GM23248 (cell line): ENCODE measurements around the gene CCDC71L. TPM values are rescaled to one million over a fixed set of nuclear protein-coding genes. Genes with fewer than 3 reads are reported as not detected.
"Not testable (repeated sequence)": the region's sequence is repeated elsewhere in the genome, so short reads cannot be mapped to it uniquely, and the experiment has no call there.

Experiments used
- DNase-seq: peaks from one replicate; pipeline ENCODE4 v3.0.0-alpha.2; 2015
- H2AFZ ChIP-seq: fragments of 200-600 bp; sonication (generic); 2 replicates; pipeline ENCODE4 v1.6.1; 2016; ENCODE audit warnings: antibody characterized with exemption
- H3F3A ChIP-seq: fragments of 200-600 bp; sonication (generic); 2 replicates; pipeline ENCODE4 v1.6.1; 2016; ENCODE audit warnings: mild to moderate bottlenecking, antibody characterized with exemption, mixed run types; ENCODE audit not compliant: insufficient read depth
- H3K27ac ChIP-seq: fragments of 200-600 bp; sonication (generic); 2 replicates; pipeline ENCODE4 v1.5.1; 2016; ENCODE audit warnings: mild to moderate bottlenecking
- H3K27me3 ChIP-seq: fragments of 200-600 bp; sonication (generic); replicated peaks from 2 replicates; pipeline ENCODE4 v1.6.1; 2016; ENCODE audit warnings: mild to moderate bottlenecking; ENCODE audit not compliant: insufficient read depth
- H3K36me3 ChIP-seq: fragments of 200-600 bp; sonication (generic); 2 replicates; pipeline ENCODE4 v1.6.1; 2016; ENCODE audit warnings: low read depth, mild to moderate bottlenecking
- H3K4me1 ChIP-seq: fragments of 200-600 bp; sonication (generic); 2 replicates; pipeline ENCODE4 v1.6.1; 2016; ENCODE audit warnings: mild to moderate bottlenecking; ENCODE audit not compliant: insufficient read depth
- H3K4me2 ChIP-seq: fragments of 200-600 bp; sonication (generic); one replicate; pipeline ENCODE4 v1.6.1; 2016; ENCODE audit warnings: mild to moderate bottlenecking; ENCODE audit not compliant: unreplicated experiment
- H3K4me3 ChIP-seq: fragments of 200-600 bp; sonication (generic); 2 replicates; pipeline ENCODE4 v1.5.1; 2016; ENCODE audit warnings: mild to moderate bottlenecking
- H3K79me2 ChIP-seq: fragments of 200-600 bp; sonication (generic); 2 replicates; pipeline ENCODE4 v1.6.1; 2016; ENCODE audit warnings: mild to moderate bottlenecking; ENCODE audit not compliant: insufficient read depth
- H3K9ac ChIP-seq: fragments of 200-600 bp; sonication (generic); 2 replicates; pipeline ENCODE4 v1.6.1; 2016; ENCODE audit warnings: mild to moderate bottlenecking
- H3K9me2 ChIP-seq: fragments of 200-600 bp; sonication (generic); 2 replicates; pipeline ENCODE4 v1.6.1; 2016; ENCODE audit warnings: mixed run types, mild to moderate bottlenecking, moderate library complexity; ENCODE audit not compliant: insufficient read depth
- H3K9me3 ChIP-seq: fragments of 200-600 bp; sonication (generic); one replicate; pipeline ENCODE4 v1.6.1; 2017; ENCODE audit warnings: low read depth
- H4K20me1 ChIP-seq: fragments of 200-600 bp; sonication (generic); 2 replicates; pipeline ENCODE4 v1.6.0; 2016; ENCODE audit not compliant: insufficient read depth
- EZH2 ChIP-seq: fragments of 200-600 bp; sonication (generic); IDR thresholded peaks from 2 replicates; pipeline ENCODE4 v1.6.1; 2018; ENCODE audit warnings: antibody characterized with exemption, mild to moderate bottlenecking; ENCODE audit not compliant: insufficient read depth, poor library complexity, severe bottlenecking
- EZH2phosphoT487 ChIP-seq: fragments of 200-600 bp; sonication (generic); IDR thresholded peaks from 2 replicates; pipeline ENCODE4 v1.6.1; 2018; ENCODE audit warnings: antibody characterized with exemption, moderate library complexity, mild to moderate bottlenecking, low read depth; ENCODE audit not compliant: insufficient read depth
- WGBS, 2 experiments: methylation state at CpG; one replicate each; pipeline ENCODE4 v1.1.6; 2015 to 2017; ENCODE audit warnings: low lambda C conversion rate in 2 of 2, low coverage in 1 of 2; ENCODE audit errors: missing lambda C conversion rate in 2 of 2; 5-methylcytosine and 5-hydroxymethylcytosine counted together
- in situ Hi-C: fragments of 300-500 bp; cut with MboI; formaldehyde crosslinking; loops from 2 replicates; pipeline ENCODE4 v1.15.0; 2020
- polyA plus RNA-seq: library from polyadenylated mRNA; unstranded; fragments of >200 nt; fragmentation: Nextera tagmentation; extraction: Ambion mirVana; gene quantifications from 2 replicates; pipeline ENCODE4 v1.2.1, GENCODE V29; 2016
- total RNA-seq: library from RNA; depleted of rRNA; stranded (reverse); fragments of >200 nt; shearing (Covaris generic); gene quantifications from 2 replicates; pipeline ENCODE4 v1.2.3, GENCODE V29; 2014

Gene CCDC71L
- total and polyA plus RNA-seq, 2 experiments from 2014 or later, result 23.1 to 124 TPM

GRCh38 chr7:106692450-106693051 is 31.6 kb upstream of the CCDC71L start:
- TF ChIP-seq EZH2, result no peak
- no peak for TF ChIP-seq EZH2phosphoT487
- no peak for DNase-seq
- Histone ChIP-seq H3K27me3 (no peaks in the 10 kb centered on the region), H3K9ac (no peak overlapping the region), H3K36me3 (no peaks in the 10 kb centered on the region), H2AFZ (no peak overlapping the region), H3F3A (0 out of 2 replicates have a peak, but pooled peaks cover 13% of the 10 kb centered on the region), H3K27ac (no peak overlapping the region), H3K4me2 (no peak overlapping the region), H3K9me3 (no peaks in the 10 kb centered on the region), H4K20me1 (no peaks in the 10 kb centered on the region), H3K79me2 (no peaks in the 10 kb centered on the region), H3K4me1 (peaks cover 7% of the 10 kb centered on the region), H3K9me2 (no peaks in the 10 kb centered on the region), H3K4me3 (no peak overlapping the region)
- WGBS, 2 experiments, result 53 to 54% methylated on average over 2 of the region's 2 CpGs
- in situ Hi-C loops, result no loop called here

- H3K9me2 ChIP-seq, H3K79me2 ChIP-seq, H3K27me3 ChIP-seq, H4K20me1 ChIP-seq, in situ Hi-C loops, H3K9me3 ChIP-seq, H2AFZ ChIP-seq, H3K9ac ChIP-seq, H3K27ac ChIP-seq, H3K4me3 ChIP-seq, H3K4me2 ChIP-seq, H3K4me1 ChIP-seq, H3F3A ChIP-seq, H3K36me3 ChIP-seq, DNase-seq: not testable (repeated sequence)
- 72 to 84% methylated on average over 2 of the region's 2 CpGs for WGBS, 2 experiments
These were observed 27.2 kb upstream of the CCDC71L start for GRCh38 chr7:106688161-106688560.

GRCh38 chr7:106683941-106684340 is 23.0 kb upstream of the CCDC71L start:
- WGBS, 2 experiments, result 97 to 98% methylated on average over 3 of the region's 3 CpGs
- no peak overlapping the region for H3K4me2 ChIP-seq
- DNase-seq, result no peak
- H3K4me1 ChIP-seq, result peaks cover 28% of the 10 kb centered on the region
- no peaks in the 10 kb centered on the region for H4K20me1 ChIP-seq
- H3F3A ChIP-seq, result peaks cover 18% of the 10 kb centered on the region
- H3K27ac ChIP-seq, result no peak overlapping the region
- no peaks in the 10 kb centered on the region for H3K9me2 ChIP-seq
- H2AFZ ChIP-seq, result no peak overlapping the region
- H3K9ac ChIP-seq, result no peak overlapping the region
- H3K27me3 ChIP-seq, result no peaks in the 10 kb centered on the region
- H3K36me3 ChIP-seq, result no peaks in the 10 kb centered on the region
- H3K79me2 ChIP-seq, result no peaks in the 10 kb centered on the region
- no peaks in the 10 kb centered on the region for H3K9me3 ChIP-seq
- no peak overlapping the region for H3K4me3 ChIP-seq
- in situ Hi-C loops, result no loop called here
- TF ChIP-seq EZH2, result no peak
- no peak for TF ChIP-seq EZH2phosphoT487

GRCh38 chr7:106681815-106682495 is 21.0 kb upstream of the CCDC71L start:
- H3K4me1 ChIP-seq, result peaks cover 33% of the 10 kb centered on the region
- no peaks in the 10 kb centered on the region for H3K36me3 ChIP-seq
- peaks cover 19% of the 10 kb centered on the region for H3F3A ChIP-seq
- no peak for TF ChIP-seq EZH2
- no peak for TF ChIP-seq EZH2phosphoT487
- DNase-seq, result peak; percentile 55
- H3K27ac ChIP-seq, result no peak overlapping the region
- no peak overlapping the region for H2AFZ ChIP-seq
- H3K4me2 ChIP-seq, result no peak overlapping the region
- no peaks in the 10 kb centered on the region for H3K9me2 ChIP-seq
- H3K9me3 ChIP-seq, result no peaks in the 10 kb centered on the region
- H3K79me2 ChIP-seq, result no peaks in the 10 kb centered on the region
- in situ Hi-C loops, result no loop called here
- no peaks in the 10 kb centered on the region for H4K20me1 ChIP-seq
- no peak overlapping the region for H3K9ac ChIP-seq
- WGBS, 2 experiments, result 55 to 61% methylated on average over 5 of the region's 5 CpGs
- no peaks in the 10 kb centered on the region for H3K27me3 ChIP-seq
- no peak overlapping the region for H3K4me3 ChIP-seq
